ENCODE results near the gene KCNIP4.

- TF ChIP-seq EZH2 (IDR thresholded peaks at IDR 0.05; ENCODE audit: borderline replicate concordance, low read depth, low read length) (no peak), FOXM1 (IDR thresholded peaks at IDR 0.05; ENCODE audit: low read depth) (no peak), FOXM1 (CRISPR knock-in tag; IDR thresholded peaks at IDR 0.05; ENCODE audit: low read depth) (no peak), ATF3 (IDR thresholded peaks at IDR 0.05) (no peak), ATF3 (CRISPR knock-in tag; conservative IDR thresholded peaks at IDR 0.05) (no peak), SREBF1 (IDR thresholded peaks at IDR 0.05; ENCODE audit: borderline replicate concordance, low read depth, low read length) (no peak), BDP1 (IDR thresholded peaks at IDR 0.05; ENCODE audit: insufficient read depth, insufficient read length) (no peak), YY1 (IDR thresholded peaks at IDR 0.05; ENCODE audit: borderline replicate concordance in 1 of 3, control insufficient read depth in 1 of 3, extremely low read depth in 1 of 3, insufficient read depth in 3 of 3, insufficient read length in 1 of 3, insufficient replicate concordance in 2 of 3, low read depth in 1 of 3, low read length in 2 of 3) (no peak), CTCF (IDR thresholded peaks at IDR 0.05 in 2 of 3, conservative IDR thresholded peaks at IDR 0.05 in 1 of 3; ENCODE audit: insufficient read depth in 2 of 3, low read depth in 1 of 3, low read length in 3 of 3) (no peak), ID3 (CRISPR knock-in tag; IDR thresholded peaks at IDR 0.05) (no peak), ID3 (tag; IDR thresholded peaks at IDR 0.05) (no peak), PHB (CRISPR knock-in tag; IDR thresholded peaks at IDR 0.05) (no peak), POLR2A (conservative IDR thresholded peaks at IDR 0.05) (no peak), XRCC5 (IDR thresholded peaks at IDR 0.05; ENCODE audit: low read depth, low read length) (no peak), ZBTB33 (CRISPR knock-in tag; IDR thresholded peaks at IDR 0.05) (no peak), NFIC (IDR thresholded peaks at IDR 0.05) (no peak)
These were observed 16.3 kb upstream of the KCNIP4 start for GRCh38 chr4:21964762-21965319.
